UCSD-AML1 (cell line): ENCODE results near the gene NNAT.
"Not testable (repeated sequence)": the region's sequence is repeated elsewhere in the genome, so short reads cannot be mapped to it uniquely, and the experiment has no call there.

Source experiments
- DNase-seq: peaks from one replicate; lab custom pipeline; 2025; ENCODE audit not compliant: unreplicated experiment; lab: John Stamatoyannopoulos, UW

NNAT gene

GRCh38 chr20:37521061-37521771, at the start of gene NNAT:
Gene NNAT (plus strand): TSS chr20:37521250. CDS start chr20:37521332, 82 bp downstream.
- no peak for DNase-seq

GRCh38 chr20:37471741-37472235, 49.3 kb upstream of the NNAT start:
- DNase-seq: no peak

- DNase-seq: not testable (repeated sequence)
Measured at GRCh38 chr20:37472435-37472834, 48.6 kb upstream of the NNAT start.

GRCh38 chr20:37473249-37474000, 47.6 kb upstream of the NNAT start:
- DNase-seq: no peak

GRCh38 chr20:37474386-37474785, 46.7 kb upstream of the NNAT start:
- DNase-seq: no peak

- no peak for DNase-seq
Measured at GRCh38 chr20:37475252-37475651, 45.8 kb upstream of the NNAT start.

- DNase-seq: no peak
Measured at GRCh38 chr20:37477041-37477440, 44.0 kb upstream of the NNAT start.

GRCh38 chr20:37479266-37479665, 41.8 kb upstream of the NNAT start:
- no peak for DNase-seq

GRCh38 chr20:37479925-37480691, 40.9 kb upstream of the NNAT start:
- DNase-seq: no peak

GRCh38 chr20:37480919-37481318, 40.1 kb upstream of the NNAT start:
- no peak for DNase-seq

- DNase-seq: no peak
Measured at GRCh38 chr20:37481610-37482009, 39.4 kb upstream of the NNAT start.

GRCh38 chr20:37484331-37484730, 36.7 kb upstream of the NNAT start:
- no peak for DNase-seq

GRCh38 chr20:37486209-37486608, 34.8 kb upstream of the NNAT start:
- DNase-seq: not testable (repeated sequence)

GRCh38 chr20:37490663-37491350, 30.2 kb upstream of the NNAT start:
- DNase-seq: no peak

GRCh38 chr20:37492096-37492625, 28.9 kb upstream of the NNAT start:
- DNase-seq: no peak

GRCh38 chr20:37492945-37493344, 28.1 kb upstream of the NNAT start:
- no peak for DNase-seq

GRCh38 chr20:37494301-37494700, 26.7 kb upstream of the NNAT start:
- DNase-seq: no peak

- DNase-seq: no peak
Measured at GRCh38 chr20:37494796-37495195, 26.3 kb upstream of the NNAT start.

- DNase-seq: no peak
Measured at GRCh38 chr20:37498066-37498665, 22.9 kb upstream of the NNAT start.

- DNase-seq: no peak
Measured at GRCh38 chr20:37500311-37500710, 20.7 kb upstream of the NNAT start.
